Measurements from ENCODE around the gene FAIM2. TPM values are rescaled to one million over a fixed set of nuclear protein-coding genes. Genes with fewer than 3 reads are reported as not detected.

FAIM2 gene
- total and polyA plus RNA-seq, 2 donors (not counting 3 experiments of a cell fraction or from before 2014, with no cell fraction given), result 0.01 TPM; not detected in 1

DNA sequence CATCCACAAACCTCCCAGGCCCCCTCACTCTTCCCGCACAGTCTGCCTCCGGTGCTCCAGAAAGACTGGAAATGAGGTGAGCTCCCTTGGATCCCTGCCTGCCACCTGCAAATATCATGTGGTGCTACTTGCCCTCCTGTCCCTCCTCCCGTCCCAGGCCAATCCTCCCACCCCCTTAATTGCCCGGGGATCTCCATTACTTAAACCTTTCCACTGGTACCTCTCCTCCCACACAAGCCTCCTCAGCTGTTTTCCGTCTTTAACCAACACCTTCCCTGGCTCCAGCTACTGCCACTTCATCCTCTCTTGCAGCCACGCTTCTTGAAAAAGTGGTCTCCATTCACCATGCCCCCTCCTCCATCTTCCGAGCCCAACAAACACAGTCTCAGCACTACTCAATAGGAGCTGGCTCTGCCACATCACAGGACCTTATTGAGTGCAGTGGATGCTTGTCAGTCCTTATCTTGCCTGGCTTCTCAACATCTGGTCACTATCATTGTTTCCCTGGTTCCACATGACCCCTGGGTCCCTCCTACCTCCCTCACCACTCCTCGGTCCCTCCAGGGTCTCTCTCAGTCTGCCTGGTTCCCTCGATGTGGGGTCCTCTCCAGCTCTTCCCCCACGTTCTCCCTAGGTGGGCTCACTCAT, 11.5 kb downstream of the FAIM2 start:
- intact Hi-C loops (cut with micrococcal nuclease) (no loop called here), dilution Hi-C loops (cut with MboI; ENCODE audit: extremely low pct_ligation_motif_present, low sequenced_read_pairs) (no loop called here)
- H3K4me3 ChIP-seq (replicated peaks in 1 of 3; ENCODE audit: insufficient read depth in 1 of 3, low read depth in 1 of 3, low read length in 3 of 3), result no peak overlapping the region
- no peak overlapping the region for H3K4me2 ChIP-seq (ENCODE audit: insufficient read depth, low read length)
- BruUV-seq (replicated peaks), result no TSS peak
- H3K4me1 ChIP-seq (ENCODE audit: control insufficient read depth, extremely low read depth, insufficient read depth, low read length), result peaks cover 6% of the 10 kb centered on the region
- no peak overlapping the region for H2AFZ ChIP-seq (ENCODE audit: low read depth, low read length)
- FAIRE-seq, result no peak
- ChIA-PET POLR2A (interaction anchor here (0.5 kb wide), 1 partner anchor 16 kb away, joined by 5 read pairs; no protein-coding TSS in a partner anchor), CTCF (interaction anchor here (0.8 to 2.4 kb wide), 6 partner anchors 9 to 164 kb away, joined by 3 to 11 read pairs (median 4); no protein-coding TSS in a partner anchor)
- H3K9me1 ChIP-seq (replicated peaks; ENCODE audit: control insufficient read depth, extremely low read depth, insufficient read depth, low read length), result no peaks in the 10 kb centered on the region
- TF ChIP-seq EZH2 (IDR thresholded peaks at IDR 0.05; ENCODE audit: borderline replicate concordance, low read depth, low read length, severe bottlenecking) (no peak), FOS (IDR thresholded peaks at IDR 0.05; ENCODE audit: borderline replicate concordance, insufficient read depth, low read length) (no peak), GATA2 (IDR thresholded peaks at IDR 0.05; ENCODE audit: insufficient read depth, insufficient read length, low read depth, low read length) (no peak), POLR2A (IDR thresholded peaks at IDR 0.05; ENCODE audit: low read depth, low read length) (no peak), MYC (IDR thresholded peaks at IDR 0.05; ENCODE audit: low read depth, low read length) (no peak), JUN (IDR thresholded peaks at IDR 0.05; ENCODE audit: borderline replicate concordance, insufficient read depth, insufficient read length, low read depth) (no peak), POLR2AphosphoS5 (IDR thresholded peaks at IDR 0.05; ENCODE audit: insufficient read depth, low read depth, low read length) (no peak)
- TF ChIP-seq, protein P1, sequence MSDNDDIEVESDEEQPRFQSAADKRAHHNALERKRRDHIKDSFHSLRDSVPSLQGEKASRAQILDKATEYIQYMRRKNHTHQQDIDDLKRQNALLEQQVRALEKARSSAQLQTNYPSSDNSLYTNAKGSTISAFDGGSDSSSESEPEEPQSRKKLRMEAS (IDR thresholded peaks at IDR 0.05; ENCODE audit: insufficient read depth, insufficient read length), result no peak
- TF ChIP-seq, protein P2, sequence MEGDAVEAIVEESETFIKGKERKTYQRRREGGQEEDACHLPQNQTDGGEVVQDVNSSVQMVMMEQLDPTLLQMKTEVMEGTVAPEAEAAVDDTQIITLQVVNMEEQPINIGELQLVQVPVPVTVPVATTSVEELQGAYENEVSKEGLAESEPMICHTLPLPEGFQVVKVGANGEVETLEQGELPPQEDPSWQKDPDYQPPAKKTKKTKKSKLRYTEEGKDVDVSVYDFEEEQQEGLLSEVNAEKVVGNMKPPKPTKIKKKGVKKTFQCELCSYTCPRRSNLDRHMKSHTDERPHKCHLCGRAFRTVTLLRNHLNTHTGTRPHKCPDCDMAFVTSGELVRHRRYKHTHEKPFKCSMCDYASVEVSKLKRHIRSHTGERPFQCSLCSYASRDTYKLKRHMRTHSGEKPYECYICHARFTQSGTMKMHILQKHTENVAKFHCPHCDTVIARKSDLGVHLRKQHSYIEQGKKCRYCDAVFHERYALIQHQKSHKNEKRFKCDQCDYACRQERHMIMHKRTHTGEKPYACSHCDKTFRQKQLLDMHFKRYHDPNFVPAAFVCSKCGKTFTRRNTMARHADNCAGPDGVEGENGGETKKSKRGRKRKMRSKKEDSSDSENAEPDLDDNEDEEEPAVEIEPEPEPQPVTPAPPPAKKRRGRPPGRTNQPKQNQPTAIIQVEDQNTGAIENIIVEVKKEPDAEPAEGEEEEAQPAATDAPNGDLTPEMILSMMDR (IDR thresholded peaks at IDR 0.05; ENCODE audit: extremely low read depth in 1 of 2, insufficient read depth in 1 of 2, low read depth in 1 of 2, low read length in 2 of 2), result no peak
- H4K20me1 ChIP-seq (replicated peaks; ENCODE audit: control insufficient read depth, extremely low read depth, insufficient read depth, low read length), result no peaks in the 10 kb centered on the region
- H3K27me3 ChIP-seq (ENCODE audit: control insufficient read depth in 2 of 2, insufficient read depth in 2 of 2, low read length in 2 of 2), result peaks cover 0 to 7% of the 10 kb centered on the region in 2 experiments
- H3K27ac ChIP-seq (ENCODE audit: insufficient read depth, low read depth, low read length), result no peak overlapping the region
- H3K9me3 ChIP-seq (replicated peaks; ENCODE audit: control insufficient read depth, insufficient read depth, low read length), result no peaks in the 10 kb centered on the region
- H3K9ac ChIP-seq (replicated peaks; ENCODE audit: extremely low read depth, insufficient read depth, low read length), result no peak overlapping the region
- H3K79me2 ChIP-seq (ENCODE audit: control insufficient read depth, insufficient read depth, low read length), result no peaks in the 10 kb centered on the region
- no peaks in the 10 kb centered on the region for H3K36me3 ChIP-seq (ENCODE audit: control insufficient read depth in 2 of 2, extremely low read depth in 1 of 2, insufficient read depth in 2 of 2, low read length in 2 of 2)
- DNase-seq (ENCODE audit: low read depth, low spot score), result no peak
